WERI-Rb-1 (cell line): ENCODE results near the gene SLFNL1.

Experiments
- DNase-seq: peaks from one replicate; pipeline ENCODE4 v3.0.0-alpha.2; 2020
- H3K27ac ChIP-seq: fragments of 250-450 bp; sonication (Bioruptor Pico); 2 replicates; pipeline ENCODE4 v1.5.1; 2020; ENCODE audit warnings: mild to moderate bottlenecking, moderate library complexity
- H3K27me3 ChIP-seq: fragments of 250-450 bp; sonication (Bioruptor Pico); 2 replicates; pipeline ENCODE4 v1.5.1; 2021; ENCODE audit warnings: mild to moderate bottlenecking, low read depth, moderate library complexity; ENCODE audit not compliant: insufficient read depth, severe bottlenecking
- H3K36me3 ChIP-seq: fragments of 250-450 bp; sonication (Bioruptor Pico); 2 replicates; pipeline ENCODE4 v1.5.1; 2020; ENCODE audit warnings: mild to moderate bottlenecking, moderate library complexity
- H3K4me3 ChIP-seq: 2 replicates; pipeline ENCODE4 v1.5.1; 2011; ENCODE audit warnings: low read depth, mild to moderate bottlenecking, control low read depth, low read length
- H3K9me3 ChIP-seq: fragments of 250-450 bp; sonication (Bioruptor Pico); 2 replicates; pipeline ENCODE4 v1.5.1; 2021; ENCODE audit warnings: mild to moderate bottlenecking, moderate library complexity; ENCODE audit not compliant: severe bottlenecking
- CTCF ChIP-seq: IDR thresholded peaks from 2 replicates; pipeline ENCODE4 v1.5.1; 2011; ENCODE audit warnings: low read depth, mild to moderate bottlenecking, control low read depth, inconsistent platforms, low read length

Gene SLFNL1

GRCh38 chr1:40984066-40984465, 37.5 kb downstream of the SLFNL1 start:
- H3K27ac ChIP-seq: no peak overlapping the region; the same call in 1 of the 2 replicates
- H3K9me3 ChIP-seq: no peaks in the 10 kb centered on the region
- H3K36me3 ChIP-seq: peaks cover 87% of the 10 kb centered on the region
- TF ChIP-seq CTCF: no peak
- no peak overlapping the region for H3K4me3 ChIP-seq
- no peaks in the 10 kb centered on the region for H3K27me3 ChIP-seq
- no peak for DNase-seq

GRCh38 chr1:40983286-40983685, 38.2 kb downstream of the SLFNL1 start:
- TF ChIP-seq CTCF: no peak
- H3K4me3 ChIP-seq: no peak overlapping the region

GRCh38 chr1:40982721-40983120, 38.8 kb downstream of the SLFNL1 start:
- DNase-seq: no peak
- H3K27me3 ChIP-seq: no peaks in the 10 kb centered on the region
- TF ChIP-seq CTCF: no peak
- no peak overlapping the region for H3K4me3 ChIP-seq
- peaks cover 73% of the 10 kb centered on the region for H3K36me3 ChIP-seq
- no peak overlapping the region for H3K27ac ChIP-seq
- no peaks in the 10 kb centered on the region for H3K9me3 ChIP-seq

More at GRCh38 chr1:40983286-40983685, 38.2 kb downstream of the SLFNL1 start:
- H3K27me3 ChIP-seq: no peaks in the 10 kb centered on the region
- no peaks in the 10 kb centered on the region for H3K9me3 ChIP-seq
- peaks cover 79% of the 10 kb centered on the region for H3K36me3 ChIP-seq
- no peak for DNase-seq
- no peak overlapping the region for H3K27ac ChIP-seq

- no peak overlapping the region for H3K27ac ChIP-seq
- no peak for TF ChIP-seq CTCF
Measured at GRCh38 chr1:40981691-40982448, 39.7 kb downstream of the SLFNL1 start.

GRCh38 chr1:40980453-40981121, 40.9 kb downstream of the SLFNL1 start:
- Histone ChIP-seq H3K36me3 (peaks cover 52% of the 10 kb centered on the region), H3K9me3 (no peaks in the 10 kb centered on the region), H3K27ac (peak overlapping the region; percentile 100), H3K27me3 (no peaks in the 10 kb centered on the region), H3K4me3 (peak overlapping the region; percentile 92)
- peak; percentile 36 for DNase-seq
- TF ChIP-seq CTCF: no peak

More at GRCh38 chr1:40981691-40982448, 39.7 kb downstream of the SLFNL1 start:
- H3K9me3 ChIP-seq: no peaks in the 10 kb centered on the region
- H3K27me3 ChIP-seq: no peaks in the 10 kb centered on the region
- DNase-seq: no peak
- H3K4me3 ChIP-seq: 0 out of 2 replicates have a peak overlapping the region, but pooled peaks have one; percentile 92
- peaks cover 65% of the 10 kb centered on the region for H3K36me3 ChIP-seq
